Measurements from ENCODE around the gene FHIT.

The FHIT gene

GRCh38 chr3:60344340-60344739 lies 906.9 kb downstream of the FHIT start:
- no peak overlapping the region for H3K4me3 ChIP-seq (ENCODE audit: low read depth, low read length)
- TF ChIP-seq CTCF (IDR thresholded peaks at IDR 0.05; ENCODE audit: low read depth, low read length, missing control alignments) = no peak
- DNase-seq (ENCODE audit: low read depth) = no peak

- DNase-seq (ENCODE audit: low read depth) = no peak
- H3K4me3 ChIP-seq (ENCODE audit: low read depth, low read length) = no peak overlapping the region
- no peak for TF ChIP-seq CTCF (IDR thresholded peaks at IDR 0.05; ENCODE audit: low read depth, low read length, missing control alignments)
These were observed 907.4 kb downstream of the FHIT start for GRCh38 chr3:60343831-60344230.

- H3K4me3 ChIP-seq (ENCODE audit: low read depth, low read length) = no peak overlapping the region
- no peak for DNase-seq (ENCODE audit: low read depth)
- no peak for TF ChIP-seq CTCF (IDR thresholded peaks at IDR 0.05; ENCODE audit: low read depth, low read length, missing control alignments)
These were observed 911.9 kb downstream of the FHIT start for GRCh38 chr3:60339304-60339703.

- no peak for TF ChIP-seq CTCF (IDR thresholded peaks at IDR 0.05; ENCODE audit: low read depth, low read length, missing control alignments)
- no peak overlapping the region for H3K4me3 ChIP-seq (ENCODE audit: low read depth, low read length)
- no peak for DNase-seq (ENCODE audit: low read depth)
These were observed 913.8 kb downstream of the FHIT start for GRCh38 chr3:60337421-60337820.

- no peak overlapping the region for H3K4me3 ChIP-seq (ENCODE audit: low read depth, low read length)
- no peak for TF ChIP-seq CTCF (IDR thresholded peaks at IDR 0.05; ENCODE audit: low read depth, low read length, missing control alignments)
- no peak for DNase-seq (ENCODE audit: low read depth)
These were observed 915.2 kb downstream of the FHIT start for GRCh38 chr3:60336061-60336460.

GRCh38 chr3:60333710-60334109 lies 917.5 kb downstream of the FHIT start:
- H3K4me3 ChIP-seq (ENCODE audit: low read depth, low read length) = no peak overlapping the region
- no peak for DNase-seq (ENCODE audit: low read depth)
- TF ChIP-seq CTCF (IDR thresholded peaks at IDR 0.05; ENCODE audit: low read depth, low read length, missing control alignments) = no peak

- DNase-seq (ENCODE audit: low read depth) = no peak
- TF ChIP-seq CTCF (IDR thresholded peaks at IDR 0.05; ENCODE audit: low read depth, low read length, missing control alignments) = no peak
- H3K4me3 ChIP-seq (ENCODE audit: low read depth, low read length) = no peak overlapping the region
These were observed 921.1 kb downstream of the FHIT start for GRCh38 chr3:60330107-60330506.
